Measurements from ENCODE around the gene ZNF333. TPM values are rescaled to one million over a fixed set of nuclear protein-coding genes. Genes with fewer than 3 reads are reported as not detected.

The ZNF333 gene
- total RNA-seq, 1 experiment from 2014 or later: 6.0 TPM

GRCh38 chr19:14650161-14650560 is 39.7 kb upstream of the ZNF333 start:
- Histone ChIP-seq H4K5ac (ENCODE audit: insufficient read length, low read depth, low read length) (no peak overlapping the region), H2AFZ (ENCODE audit: low read length) (no peak overlapping the region), H3K9me3 (ENCODE audit: control insufficient read depth, low read depth, low read length) (no peaks in the 10 kb centered on the region), H4K20me1 (ENCODE audit: control insufficient read depth, insufficient read depth, insufficient read length) (no peaks in the 10 kb centered on the region), H3K4me2 (ENCODE audit: insufficient read depth, insufficient read length, low read length) (no peak overlapping the region), H3K79me2 (ENCODE audit: insufficient read depth, low read length) (no peaks in the 10 kb centered on the region), H4K8ac (replicated peaks; ENCODE audit: insufficient read length, low read depth, low read length) (no peak overlapping the region), H3K23me2 (ENCODE audit: insufficient read length, low read depth, low read length, poor library complexity, severe bottlenecking) (no peaks in the 10 kb centered on the region), H2BK20ac (ENCODE audit: low read depth, low read length, poor library complexity, severe bottlenecking) (no peak overlapping the region), H2BK15ac (ENCODE audit: low read depth, low read length) (no peak overlapping the region), H2BK12ac (ENCODE audit: insufficient read length, low read depth, low read length) (no peak overlapping the region), H2AK5ac (ENCODE audit: insufficient read length, low read length) (no peak overlapping the region), H3K27me3 (ENCODE audit: insufficient read depth, low read length) (no peaks in the 10 kb centered on the region), H3K14ac (ENCODE audit: insufficient read depth, low read length) (no peak overlapping the region), H3K4ac (ENCODE audit: low read depth, low read length) (no peak overlapping the region), H3K18ac (ENCODE audit: insufficient read length, low read depth, low read length) (no peak overlapping the region), H3K79me1 (ENCODE audit: insufficient read depth, low read depth, low read length, poor library complexity, severe bottlenecking) (no peaks in the 10 kb centered on the region), H3T11ph (ENCODE audit: low read length) (no peak overlapping the region), H3K4me1 (ENCODE audit: insufficient read depth, low read length) (no peaks in the 10 kb centered on the region), H3K9ac (ENCODE audit: extremely low read depth, insufficient read length, low read length) (no peak overlapping the region), H2BK120ac (ENCODE audit: low read depth, low read length, poor library complexity, severe bottlenecking) (no peak overlapping the region), H3K23ac (ENCODE audit: insufficient read length, low read depth, low read length) (no peak overlapping the region), H3K27ac (ENCODE audit: insufficient read length, low read depth, low read length) (no peak overlapping the region), H2BK5ac (ENCODE audit: insufficient read length, low read length) (no peak overlapping the region), H3K56ac (ENCODE audit: insufficient read length, low read depth, low read length) (no peak overlapping the region), H4K91ac (ENCODE audit: insufficient read length, low read depth, low read length) (no peak overlapping the region)
- Mint-ChIP-seq H3K36me3 (ENCODE audit: insufficient read depth in 1 of 3, low read depth in 3 of 3) (peaks cover 0 to 17% (median 0%) of the 10 kb centered on the region in 3 experiments; a peak in 3 of 7 replicates), H3K4me3 (no peak overlapping the region), H3K27me3 (ENCODE audit: low read depth) (peaks cover 4% of the 10 kb centered on the region; the same call in 1 of the 2 replicates), H3K27ac (no peak overlapping the region), H3K9me3 (peaks cover 25 to 86% of the 10 kb centered on the region in 2 experiments), H3K4me1 (no peaks in the 10 kb centered on the region)
- 100% methylated on average over 2 of the region's 2 CpGs for WGBS (ENCODE audit: extremely low coverage, insufficient read length, low lambda C conversion rate)
- DNase-seq: no peak
- no peak for TF ChIP-seq CTCF (conservative IDR thresholded peaks at IDR 0.05)
